HG03139 (cell line): ENCODE measurements around the gene GALNT4.

Source experiments
- ATAC-seq: cut with Tn5 transposase; IDR thresholded peaks from one replicate; pipeline ENCODE4 v1.9.1; 2021; ENCODE audit not compliant: unreplicated experiment

The GALNT4 gene

DNA sequence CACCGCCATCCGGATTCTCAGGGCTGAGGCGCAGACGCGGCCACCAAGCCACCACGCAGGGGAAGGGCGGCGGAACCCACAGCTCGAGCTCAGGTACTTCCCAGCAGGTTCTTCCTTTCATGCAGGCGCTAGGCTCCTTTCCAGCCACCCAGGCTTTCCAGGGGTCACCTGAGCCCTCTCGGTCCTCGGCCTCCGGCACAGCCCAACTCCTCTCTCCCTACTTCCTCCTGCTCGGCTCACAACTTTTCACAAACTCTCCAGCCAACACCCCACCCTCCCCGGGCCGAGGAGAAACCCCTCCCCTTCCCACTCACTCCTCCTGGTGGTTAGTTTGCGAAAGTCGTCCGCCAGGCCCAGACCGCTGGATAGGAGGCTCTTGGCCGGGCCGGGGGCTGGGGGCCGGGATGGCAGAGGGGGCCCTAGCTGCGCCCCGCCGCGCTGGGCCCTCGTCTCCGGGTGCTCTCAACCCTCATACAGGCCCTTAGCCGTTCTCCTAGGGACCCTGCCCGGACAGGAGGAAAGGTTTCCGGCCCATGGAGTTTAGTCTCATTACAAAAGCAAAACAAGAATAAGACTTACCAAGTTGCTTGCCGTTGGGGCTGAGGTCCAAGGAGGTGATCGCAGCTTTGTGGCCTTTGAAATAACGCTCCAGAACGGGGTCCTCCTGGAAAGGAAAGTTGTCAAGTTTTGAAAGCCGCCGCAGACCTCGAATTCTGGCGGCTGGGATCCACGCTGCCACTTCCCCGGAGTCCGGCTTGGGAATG lies at the start of gene GALNT4:
Gene GALNT4, minus strand, starts transcription at position 256 of the 764 bp plus-strand sequence. Its CDS starts 247 bp downstream, at position 9.
- peak; percentile 75 for ATAC-seq

DNA sequence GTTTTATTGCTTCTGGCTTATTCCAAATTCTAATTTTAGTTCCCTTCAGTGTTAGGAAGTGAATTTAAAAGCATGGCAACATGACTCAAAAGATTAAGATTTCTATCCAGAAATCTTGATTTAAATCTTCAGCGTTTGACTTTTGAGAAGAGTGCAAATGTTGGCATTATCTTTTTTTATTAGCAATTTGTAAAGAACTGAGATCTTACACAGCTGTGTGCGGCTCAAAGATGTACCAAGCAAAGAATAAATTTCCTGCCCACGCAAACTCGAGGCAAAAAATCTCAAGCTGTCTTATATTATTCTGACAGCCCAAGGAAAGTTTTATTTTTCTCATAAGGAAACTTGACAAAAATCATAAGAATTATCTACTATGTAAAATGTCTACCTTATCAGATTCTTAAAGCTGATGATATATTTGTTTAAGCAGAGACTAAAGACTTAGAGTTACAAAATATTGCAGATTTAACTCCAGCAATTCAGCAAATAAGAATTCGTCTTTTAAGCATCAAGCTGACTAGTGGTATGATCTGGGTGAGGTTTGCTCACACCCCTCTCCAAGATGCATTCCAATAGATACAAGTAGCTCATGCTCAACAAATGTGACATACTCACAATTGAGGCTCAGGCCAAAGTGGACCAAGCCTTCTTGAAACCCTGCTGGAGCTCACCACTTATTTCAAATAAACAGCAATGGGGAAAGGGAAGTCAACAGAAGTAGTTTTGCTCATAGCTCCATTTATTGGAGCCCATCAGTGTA lies 48.6 kb upstream of the GALNT4 start:
- no peak for ATAC-seq

GRCh38 chr12:89571491-89572195 lies 47.0 kb upstream of the GALNT4 start:
- no peak for ATAC-seq

GRCh38 chr12:89568484-89568883 lies 43.9 kb upstream of the GALNT4 start:
- no peak for ATAC-seq

- no peak for ATAC-seq
Observed at GRCh38 chr12:89567691-89568239, 43.2 kb upstream of the GALNT4 start.

- ATAC-seq, result no peak
Observed at GRCh38 chr12:89566615-89567014, 42.0 kb upstream of the GALNT4 start.

- no peak for ATAC-seq
Observed at GRCh38 chr12:89565002-89565401, 40.4 kb upstream of the GALNT4 start.

GRCh38 chr12:89559753-89560152 lies 35.2 kb upstream of the GALNT4 start:
- no peak for ATAC-seq

DNA sequence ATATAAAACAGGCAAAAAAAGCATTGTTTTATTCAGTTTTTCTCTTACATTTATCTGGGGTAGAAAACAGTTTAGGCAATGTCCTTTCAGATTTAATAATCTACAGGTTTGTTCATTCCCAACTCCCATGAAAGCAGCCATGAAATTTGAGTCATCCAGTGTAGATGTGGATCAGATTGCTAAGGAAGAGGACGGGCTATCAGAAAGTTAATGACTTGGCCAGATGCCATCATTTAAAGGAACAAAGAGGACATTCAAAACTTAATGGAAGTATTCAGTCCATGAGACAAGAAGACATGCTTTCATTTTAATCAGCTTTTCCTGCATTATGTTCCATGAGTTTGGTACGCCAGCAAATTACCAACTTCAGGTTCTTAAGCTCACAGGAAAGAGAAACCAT lies 32.4 kb upstream of the GALNT4 start:
- ATAC-seq, result no peak

- ATAC-seq, result no peak
Observed at GRCh38 chr12:89552376-89552775, 27.8 kb upstream of the GALNT4 start.

GRCh38 chr12:89551747-89552146 lies 27.2 kb upstream of the GALNT4 start:
- ATAC-seq, result no peak

- no peak for ATAC-seq
Observed at GRCh38 chr12:89547101-89547500, 22.5 kb upstream of the GALNT4 start.

DNA sequence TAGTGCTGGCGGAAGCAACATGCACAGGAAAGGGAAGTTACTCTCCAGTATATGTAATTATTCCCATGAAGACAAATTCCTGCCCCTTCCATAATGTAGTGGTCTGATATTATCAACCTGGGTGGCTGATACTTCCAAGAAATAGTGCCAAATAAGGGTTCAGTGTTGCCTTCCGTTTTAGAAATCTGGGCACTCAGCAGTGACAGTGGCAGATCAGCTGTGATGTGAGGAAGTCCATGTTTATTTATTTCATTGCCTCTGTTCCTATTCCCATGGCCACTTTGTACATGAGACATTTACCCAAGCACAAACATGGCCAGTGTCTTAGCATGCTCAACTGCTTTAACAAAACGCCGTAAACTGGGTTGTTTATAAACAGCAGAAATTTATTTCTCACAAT lies 21.6 kb upstream of the GALNT4 start:
- no peak for ATAC-seq

- no peak for ATAC-seq
Observed at GRCh38 chr12:89544681-89545184, 20.1 kb upstream of the GALNT4 start.

DNA sequence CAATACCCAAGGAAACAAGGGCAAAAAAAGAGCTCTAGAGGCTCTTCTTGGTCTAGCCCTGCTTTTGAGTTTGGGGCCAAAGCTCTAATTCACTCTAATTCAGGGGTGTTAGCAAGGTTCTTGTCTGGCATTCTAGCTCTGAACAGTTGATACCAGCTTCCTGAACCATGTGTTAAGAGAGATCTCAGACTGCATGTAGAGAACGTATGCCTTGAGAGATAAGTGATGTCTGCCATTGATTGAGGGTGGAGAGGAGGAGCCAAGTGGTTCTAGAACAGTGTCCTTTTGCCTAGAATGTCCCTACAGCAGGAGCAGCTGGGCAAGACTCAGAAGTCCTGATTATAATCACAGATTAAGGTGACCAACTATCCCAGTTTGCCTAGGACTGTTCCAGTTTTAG lies 19.4 kb upstream of the GALNT4 start:
- no peak for ATAC-seq

- peak; percentile 74 for ATAC-seq
Observed at GRCh38 chr12:89542912-89543592, 18.5 kb upstream of the GALNT4 start.

DNA sequence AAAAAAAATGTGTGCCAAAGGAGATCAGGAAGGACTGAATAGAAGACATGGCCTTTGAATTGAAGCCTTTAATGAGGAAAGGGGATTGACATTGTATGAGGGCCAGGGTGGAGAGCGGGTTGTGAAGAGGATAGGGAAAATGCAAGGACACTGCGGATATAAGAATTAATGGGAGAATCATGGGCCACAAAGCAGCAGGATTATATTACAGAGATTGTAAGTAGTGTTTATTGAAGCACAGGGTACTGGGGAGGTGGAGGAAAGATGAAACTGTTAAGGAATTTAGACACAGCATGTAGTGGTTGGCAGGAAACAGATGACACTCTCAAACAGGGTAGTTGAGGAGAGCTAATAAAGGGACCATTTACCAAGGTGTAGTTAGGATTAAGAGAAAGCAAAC lies 17.6 kb upstream of the GALNT4 start:
- ATAC-seq, result no peak

DNA sequence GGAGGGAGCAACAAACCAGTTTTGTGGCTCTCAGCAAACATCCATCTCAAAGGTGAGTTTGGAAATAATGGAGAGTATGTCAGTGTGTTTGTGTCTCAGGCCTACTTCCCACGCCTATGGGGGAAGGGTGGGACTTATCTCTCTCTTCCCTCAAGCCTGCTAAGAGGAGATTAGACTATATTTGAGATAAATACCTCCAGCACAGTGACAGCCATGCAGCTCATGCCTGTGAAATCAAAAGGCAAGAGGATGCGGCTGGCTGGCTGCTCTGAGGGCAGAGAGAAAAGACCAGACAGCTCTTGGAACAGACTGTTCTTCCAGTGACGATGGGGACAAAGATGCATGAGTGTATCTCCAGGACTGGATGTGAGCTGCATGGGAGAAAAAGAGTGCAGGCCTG lies 16.0 kb upstream of the GALNT4 start:
- ATAC-seq, result no peak

DNA sequence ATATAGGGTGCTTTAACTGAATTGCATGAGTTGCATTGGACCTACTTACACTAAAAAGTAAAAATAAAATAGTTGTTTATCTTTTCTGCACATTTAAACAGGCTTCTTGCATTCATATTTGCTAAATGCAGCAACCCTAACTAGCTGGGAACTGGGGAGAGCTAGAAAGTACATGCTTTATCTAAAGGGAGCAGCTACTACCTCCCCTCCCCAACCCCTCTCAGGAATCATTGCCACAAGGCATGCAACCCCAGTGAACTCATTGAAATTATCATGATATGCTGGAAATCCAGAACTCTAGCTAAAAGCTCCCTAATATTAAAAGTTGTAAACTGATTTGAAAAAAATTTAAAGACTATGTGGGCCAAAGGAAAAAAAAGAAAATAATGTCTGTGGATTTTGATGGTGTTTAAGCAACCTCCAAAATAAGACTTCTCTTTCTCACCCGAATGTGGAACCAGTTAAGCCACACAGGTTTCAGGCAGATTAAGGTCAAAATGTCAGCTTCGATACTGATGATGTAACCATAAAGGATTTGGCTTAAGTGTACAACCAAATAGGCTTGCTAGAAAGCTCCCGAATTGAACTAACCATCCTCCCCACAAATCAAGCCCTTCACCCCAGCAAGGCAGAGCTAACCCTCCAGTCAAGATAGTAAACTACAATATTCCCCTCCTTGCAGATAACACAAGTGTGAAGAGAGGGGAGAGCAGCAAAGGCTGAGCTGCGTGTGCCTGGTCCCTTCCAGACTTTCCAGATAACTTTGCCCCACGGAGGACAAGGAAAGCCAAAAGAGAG lies 15.0 kb upstream of the GALNT4 start:
- no peak for ATAC-seq

DNA sequence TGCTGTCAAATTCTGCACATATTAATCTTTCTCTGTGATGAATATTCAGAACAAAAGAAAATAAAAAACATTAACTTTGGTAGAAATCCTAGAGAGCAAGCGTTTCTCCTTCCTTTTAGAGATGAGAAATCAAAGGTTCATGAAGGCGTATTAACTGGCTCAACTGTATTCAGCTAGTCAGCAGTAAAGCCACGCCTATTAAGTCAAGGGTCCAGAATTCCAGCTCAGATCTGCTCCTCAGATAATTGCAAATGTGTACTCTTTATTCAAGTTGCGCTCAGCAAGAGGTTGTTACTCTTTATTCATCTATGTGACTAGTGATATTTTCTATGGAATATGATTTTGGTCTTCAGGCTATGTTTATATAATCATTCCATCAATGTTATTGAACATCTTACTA lies 14.3 kb upstream of the GALNT4 start:
- no peak for ATAC-seq
